ENCODE results near the gene HSD17B11.
A peak's percentile ranks its signal among the peaks of the same experiment; 100 is the strongest.
"Not testable (repeated sequence)": the region's sequence is repeated elsewhere in the genome, so short reads cannot be mapped to it uniquely, and the experiment has no call there.

HSD17B11 gene

DNA sequence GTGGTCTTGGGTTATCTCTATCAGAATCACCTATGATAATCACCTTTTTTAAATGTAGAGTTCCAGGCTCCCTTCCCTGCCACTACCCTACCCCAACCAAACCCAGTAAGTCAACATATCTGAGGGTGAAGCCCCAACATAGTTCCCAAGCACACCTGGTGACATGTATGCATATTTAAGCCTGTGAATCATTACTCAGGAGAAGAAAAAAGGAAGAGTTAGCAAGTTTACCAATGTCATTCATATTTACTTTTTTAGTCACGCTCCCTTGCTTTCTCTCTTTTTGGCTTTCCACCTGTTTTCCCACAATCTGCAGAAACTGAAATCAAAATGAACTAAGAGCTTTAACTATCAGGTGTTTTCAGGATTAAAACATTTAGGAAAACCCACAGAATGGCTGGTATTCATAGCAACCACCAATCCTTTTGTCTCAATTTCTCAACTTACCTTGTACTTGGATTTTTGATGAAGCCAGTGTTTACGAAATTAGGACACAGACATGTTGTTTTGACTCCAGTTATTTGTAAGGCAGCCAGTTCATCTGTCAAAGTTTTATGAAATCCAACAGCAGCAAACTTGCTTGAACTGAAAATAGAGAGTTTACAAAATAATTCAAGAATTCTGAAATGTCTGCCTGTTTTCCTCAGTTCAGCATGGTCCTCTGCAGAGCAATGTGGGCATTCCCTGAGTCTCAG, 34.0 kb downstream of the HSD17B11 start:
- no peak for DNase-seq

DNA sequence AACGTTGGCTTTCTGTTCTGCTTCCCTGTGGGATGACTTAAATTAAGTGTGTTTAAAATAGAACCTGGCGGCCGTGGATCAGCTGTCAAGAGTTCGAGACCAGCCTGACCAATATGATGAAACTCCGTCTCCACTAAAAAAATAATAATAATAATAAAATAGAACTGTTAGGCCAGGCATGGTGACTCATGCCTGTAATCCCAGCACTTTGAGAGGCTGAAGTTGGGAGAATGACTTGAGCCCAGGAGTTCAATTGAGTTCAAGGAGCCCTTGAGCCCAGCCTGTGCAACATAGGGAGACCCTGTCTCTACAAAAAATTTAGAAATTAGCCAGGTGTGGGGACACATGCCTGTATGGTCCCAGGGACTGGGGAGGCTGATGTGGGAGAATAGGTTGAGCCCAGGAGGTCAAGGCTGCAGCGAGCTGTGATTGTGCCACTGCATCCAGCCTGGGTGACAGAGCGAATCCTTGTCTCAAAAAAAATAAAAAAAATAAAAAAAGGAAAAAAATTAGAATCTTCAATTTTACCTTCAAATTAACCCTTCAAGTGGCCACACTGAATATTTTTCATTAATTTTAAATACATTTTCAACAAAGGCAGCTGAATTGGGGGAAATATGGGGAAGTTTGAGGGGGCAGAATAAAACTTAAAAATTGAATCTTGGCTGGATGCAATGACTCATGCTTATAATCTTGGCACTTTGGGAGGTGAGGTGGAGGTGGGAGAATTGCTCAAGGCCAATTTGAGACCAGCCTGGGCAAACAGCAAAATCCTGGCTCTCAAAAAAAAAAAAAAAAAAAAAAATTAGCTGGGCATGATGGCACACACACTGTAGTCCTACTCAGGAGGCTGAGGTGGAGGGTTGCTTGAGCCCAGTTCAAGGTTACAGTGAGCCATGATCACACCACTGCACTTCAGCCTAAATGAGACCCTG, 36.6 kb downstream of the HSD17B11 start:
- DNase-seq: no peak

DNA sequence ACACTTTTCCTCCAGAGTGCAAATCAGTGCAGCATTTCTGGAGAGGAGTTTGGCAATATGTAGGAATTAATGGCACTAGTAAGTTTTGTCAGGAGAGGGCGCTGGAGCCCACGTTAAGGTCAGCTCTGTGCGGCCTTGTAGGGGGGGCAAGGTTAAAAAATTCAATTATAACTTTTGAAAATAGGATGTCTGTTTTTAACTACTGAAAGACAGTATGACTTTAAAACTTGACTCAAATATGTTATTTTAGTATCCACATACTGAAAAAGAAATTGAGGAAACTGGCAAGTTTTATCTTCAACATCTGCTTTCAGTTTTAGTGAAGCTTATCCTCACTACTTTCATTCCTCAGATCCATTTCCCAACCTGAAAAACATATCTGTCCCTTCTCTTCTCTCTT, 37.4 kb downstream of the HSD17B11 start:
- peak; percentile 38 for DNase-seq

DNA sequence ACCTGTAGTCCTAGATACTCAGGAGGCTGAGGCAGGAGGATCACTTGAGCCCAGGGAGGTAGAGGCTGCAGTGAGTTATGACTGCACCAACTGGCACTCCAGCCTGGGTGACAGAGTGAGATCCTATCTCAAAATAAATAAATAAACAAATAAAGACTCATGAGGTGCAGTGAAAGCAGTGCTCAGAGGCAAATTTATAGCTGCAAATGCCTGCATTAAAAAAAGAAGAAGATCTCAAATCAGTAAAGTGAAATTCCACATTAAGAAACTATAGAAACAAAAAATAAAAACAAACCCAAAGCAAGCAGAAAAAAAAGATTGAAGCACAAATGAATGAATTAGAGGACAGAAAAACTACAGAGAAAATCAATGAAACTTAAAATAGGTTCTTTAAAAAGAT, 45.8 kb downstream of the HSD17B11 start:
- DNase-seq: no peak

DNA sequence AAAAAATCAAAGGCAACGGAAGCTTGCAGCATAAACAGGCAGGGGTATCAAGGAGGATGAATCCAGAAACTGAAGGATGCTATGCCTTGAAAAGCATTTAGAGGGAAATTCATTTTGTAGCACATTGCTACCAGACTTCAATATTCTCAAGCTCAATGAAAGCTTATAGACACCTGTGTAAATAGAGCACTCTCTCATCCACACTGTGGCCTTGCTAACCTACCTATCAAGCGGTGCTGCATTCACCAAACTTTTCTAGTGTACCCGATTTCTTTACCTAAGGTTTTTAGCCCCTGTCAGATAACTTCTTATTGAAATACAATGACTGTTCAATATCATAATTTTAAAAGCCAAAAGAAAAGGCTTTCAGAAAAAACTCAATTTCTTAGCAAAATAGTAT, 48.1 kb downstream of the HSD17B11 start:
- DNase-seq: no peak

DNA sequence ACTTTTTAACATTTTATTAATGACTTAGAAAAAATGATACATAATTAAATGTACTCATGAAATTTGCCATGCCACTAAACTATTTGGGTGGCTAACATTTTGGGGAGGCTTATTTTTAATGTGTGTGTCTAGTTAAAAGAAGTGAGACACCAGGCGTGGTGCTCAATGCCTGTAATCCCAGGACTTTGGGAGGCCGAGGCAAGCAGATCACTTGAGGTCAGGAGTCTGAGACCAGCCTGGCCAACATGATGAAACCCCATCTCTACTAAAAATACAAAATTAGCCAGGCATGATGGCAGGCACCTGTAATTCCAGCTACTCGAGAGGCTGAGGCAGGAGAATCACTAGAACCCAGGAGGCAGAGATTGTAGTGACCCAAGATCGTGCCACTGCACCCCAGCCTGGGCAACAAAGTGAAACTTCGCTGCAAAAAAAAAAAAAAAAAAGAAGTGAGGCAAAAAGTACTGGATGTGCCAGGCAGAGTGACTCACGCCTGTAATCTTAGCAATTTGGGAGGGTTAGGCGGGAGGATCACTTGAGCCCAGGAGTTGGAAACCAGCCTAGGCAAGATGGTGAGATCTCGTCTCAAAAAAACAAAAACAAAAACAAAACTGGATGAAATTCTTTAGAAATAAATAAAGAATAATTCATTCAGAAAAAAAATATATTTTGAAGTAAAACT, 48.9 kb downstream of the HSD17B11 start:
- DNase-seq: not testable (repeated sequence)

DNA sequence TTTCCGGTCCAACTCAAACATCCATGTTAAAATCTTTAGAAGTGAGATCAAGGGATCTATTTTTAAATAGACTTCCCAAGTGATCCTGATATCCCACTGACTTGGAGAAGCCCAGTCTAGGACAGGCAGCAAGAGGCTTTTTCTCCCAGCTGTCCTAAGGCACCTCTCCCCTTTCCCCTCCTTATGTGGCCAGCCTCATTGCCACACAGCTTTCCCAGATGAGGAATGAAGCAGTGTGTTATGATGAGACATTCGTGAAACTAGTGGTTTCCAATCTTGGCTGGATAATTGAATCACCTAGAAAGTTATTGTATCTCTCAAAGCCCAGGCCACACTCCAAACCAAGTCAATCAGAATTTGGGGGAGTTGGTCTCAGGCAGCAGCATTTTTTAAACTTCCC, 51.5 kb downstream of the HSD17B11 start:
- no peak for DNase-seq

DNA sequence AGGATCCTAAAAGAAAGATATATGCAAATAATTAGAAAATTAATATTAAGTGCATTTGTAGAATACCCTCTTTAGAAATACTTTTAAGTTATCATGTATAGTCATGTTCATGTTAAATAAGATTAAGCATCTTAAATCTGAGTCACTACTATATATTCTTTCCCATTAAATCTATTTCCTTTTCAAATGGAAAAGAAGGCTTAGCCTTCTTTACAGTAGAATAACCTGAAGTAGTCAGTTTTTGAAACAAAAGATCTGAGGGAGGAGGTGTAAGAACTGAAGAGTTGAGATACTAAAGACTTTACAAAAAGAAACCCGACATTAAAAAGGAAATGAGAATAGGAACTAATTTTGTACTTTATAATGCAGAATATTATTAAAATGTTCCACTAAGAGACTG, 53.6 kb downstream of the HSD17B11 start:
- no peak for DNase-seq

DNA sequence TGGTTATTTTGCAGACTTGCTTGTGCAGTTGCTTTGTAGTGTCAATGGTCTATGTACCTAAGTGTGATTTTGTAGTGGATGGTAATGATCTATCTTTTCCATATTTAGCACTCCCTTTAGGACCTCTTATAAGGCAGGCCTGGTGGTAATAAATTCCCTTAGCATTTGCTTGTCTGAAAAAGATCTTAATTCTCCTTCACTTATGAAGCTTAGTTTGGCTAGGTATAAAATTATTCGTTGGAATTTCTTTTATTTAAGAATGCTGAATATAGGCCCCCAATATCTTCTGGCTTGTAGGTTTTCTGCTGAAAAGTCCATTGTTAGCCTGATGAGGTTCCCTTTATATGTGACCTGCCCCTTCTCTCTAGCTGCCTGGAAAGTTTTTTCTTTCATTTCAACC, 57.7 kb downstream of the HSD17B11 start:
- DNase-seq: no peak

DNA sequence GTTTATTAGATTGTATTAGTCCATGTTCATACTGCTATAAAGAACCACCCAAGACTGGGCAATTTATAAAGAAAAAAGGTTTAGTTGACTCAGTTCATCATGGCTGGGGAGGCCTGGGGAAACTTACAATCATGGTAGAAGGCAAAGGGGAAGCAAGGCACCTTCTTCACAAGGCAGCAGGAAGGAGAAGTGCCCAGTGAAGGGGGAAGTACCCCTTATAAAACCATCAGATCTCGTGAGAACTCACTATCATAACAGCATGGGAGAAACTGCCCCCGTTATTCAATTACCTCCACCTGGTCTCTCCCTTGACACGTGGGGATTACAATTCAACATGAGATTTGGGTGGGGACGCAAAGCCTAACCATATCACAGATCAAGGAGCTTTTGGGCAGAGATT, 60.2 kb downstream of the HSD17B11 start:
- DNase-seq: no peak

DNA sequence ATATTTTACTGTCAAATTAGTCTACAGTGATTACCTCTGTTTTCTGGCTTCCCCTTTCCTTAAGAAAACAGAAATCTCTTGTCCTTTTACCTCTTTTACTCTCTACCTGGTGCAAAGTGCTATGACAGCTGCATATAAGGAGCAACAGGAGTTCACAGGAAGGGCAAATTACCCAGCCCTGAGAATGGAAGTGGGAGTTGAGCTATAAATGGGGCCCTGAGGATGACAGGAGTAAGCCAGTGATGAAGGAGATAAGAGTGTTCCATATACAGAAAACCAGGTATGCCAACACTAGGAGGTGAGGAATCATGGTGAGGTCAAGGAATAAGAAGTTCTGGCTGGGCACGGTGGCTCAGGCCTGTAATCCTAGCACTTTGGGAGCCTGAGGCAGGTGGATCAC, 63.9 kb downstream of the HSD17B11 start:
- DNase-seq: no peak

DNA sequence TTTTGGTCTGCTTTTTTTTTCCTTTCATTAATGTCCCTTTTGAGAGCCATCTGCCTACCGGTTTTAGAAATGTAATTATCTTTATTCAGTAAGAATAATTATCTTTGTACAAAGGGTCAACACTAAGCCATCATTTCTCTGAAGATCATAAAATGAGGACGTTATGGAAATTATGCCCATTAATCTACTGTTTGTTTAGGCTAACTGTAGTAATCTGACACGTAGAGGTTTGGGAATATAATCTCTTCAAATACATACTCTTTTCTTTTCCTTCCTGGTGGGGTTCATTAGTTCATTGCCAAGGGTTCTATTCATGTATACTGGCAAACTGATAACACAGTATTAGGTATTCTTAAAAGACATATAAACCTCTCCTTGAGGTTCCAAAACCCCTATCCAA, 64.5 kb downstream of the HSD17B11 start:
- DNase-seq: no peak

DNA sequence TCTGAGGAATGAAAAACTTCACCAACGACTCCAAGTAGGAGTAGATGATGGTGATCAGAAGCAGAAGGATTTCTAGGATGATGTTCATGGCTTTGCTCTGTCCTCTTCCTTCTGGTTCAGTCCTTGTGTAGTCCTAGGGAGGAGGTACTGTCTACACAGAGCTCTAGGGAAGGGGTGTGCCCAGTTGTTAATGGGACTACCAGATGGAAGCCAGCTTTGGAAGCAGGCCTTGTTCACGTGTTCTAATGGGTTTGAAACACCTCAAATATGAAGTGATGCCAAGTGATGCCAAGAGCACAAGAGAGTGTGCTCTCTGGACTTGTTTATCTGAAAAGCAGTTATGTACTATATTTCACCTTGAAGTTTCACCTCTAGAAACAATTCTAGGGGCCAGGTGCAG, 68.2 kb downstream of the HSD17B11 start, which contains the start of gene HSD17B13:
HSD17B13 (minus strand) TSS at position 129 of the 400 bp plus-strand sequence; CDS start at position 88, 41 bp downstream.
- no peak for DNase-seq

DNA sequence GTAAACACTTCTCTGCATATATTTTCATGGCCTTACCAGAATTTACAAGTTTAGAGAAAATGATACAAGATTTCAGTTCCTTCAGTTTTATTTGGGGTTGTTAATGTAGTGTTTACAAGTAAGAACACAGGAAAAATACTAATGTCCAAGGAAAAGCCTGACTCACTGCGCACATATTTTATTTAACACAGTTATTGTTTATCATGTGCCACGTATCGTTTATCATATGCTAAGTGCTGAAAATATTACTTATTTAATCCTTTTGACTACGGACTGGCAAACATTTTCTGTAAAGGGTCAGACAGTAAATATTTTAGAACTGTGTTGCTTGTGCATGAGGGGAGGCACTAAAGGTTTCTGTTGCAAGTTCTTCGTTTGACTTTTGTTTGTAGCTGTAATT, 69.1 kb downstream of the HSD17B11 start:
- DNase-seq: no peak

DNA sequence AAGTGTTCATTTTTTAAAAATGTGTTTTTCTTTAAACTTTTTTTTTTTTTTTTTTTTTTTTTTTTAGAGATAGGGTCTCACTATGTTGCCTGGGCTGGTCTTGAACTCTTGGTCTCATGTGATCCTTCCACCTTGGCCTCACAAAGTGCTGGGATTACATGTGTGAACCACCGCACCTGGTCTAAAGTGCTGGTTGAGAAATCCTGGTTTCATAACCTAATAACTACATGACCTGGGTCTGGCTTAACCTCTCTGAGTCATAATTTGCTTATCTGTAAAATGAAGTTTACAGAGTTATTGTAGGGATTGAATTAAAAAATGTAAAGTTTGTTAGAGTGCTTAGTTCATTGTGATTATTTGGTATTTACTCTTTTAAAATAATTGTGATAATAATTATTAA, 73.5 kb downstream of the HSD17B11 start:
- no peak for DNase-seq

DNA sequence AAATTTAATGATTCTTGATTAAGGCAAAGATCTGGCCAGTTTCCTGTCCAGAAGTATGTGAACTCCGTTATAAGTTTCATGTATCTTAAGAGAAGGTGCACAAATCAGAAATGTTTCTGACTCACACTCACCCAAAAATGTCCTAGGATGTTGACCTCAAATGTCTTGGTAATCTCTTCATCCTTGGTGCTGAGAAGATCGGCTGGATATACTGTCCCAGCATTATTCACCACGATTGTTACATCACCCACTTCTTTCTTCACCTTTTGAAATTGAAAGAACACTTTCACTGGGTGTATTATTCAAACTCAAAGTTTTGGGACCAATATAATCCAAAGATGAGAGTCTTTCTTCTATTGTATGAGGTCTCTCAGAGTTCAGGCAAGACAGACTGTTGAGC, 74.0 kb downstream of the HSD17B11 start:
- DNase-seq: no peak

DNA sequence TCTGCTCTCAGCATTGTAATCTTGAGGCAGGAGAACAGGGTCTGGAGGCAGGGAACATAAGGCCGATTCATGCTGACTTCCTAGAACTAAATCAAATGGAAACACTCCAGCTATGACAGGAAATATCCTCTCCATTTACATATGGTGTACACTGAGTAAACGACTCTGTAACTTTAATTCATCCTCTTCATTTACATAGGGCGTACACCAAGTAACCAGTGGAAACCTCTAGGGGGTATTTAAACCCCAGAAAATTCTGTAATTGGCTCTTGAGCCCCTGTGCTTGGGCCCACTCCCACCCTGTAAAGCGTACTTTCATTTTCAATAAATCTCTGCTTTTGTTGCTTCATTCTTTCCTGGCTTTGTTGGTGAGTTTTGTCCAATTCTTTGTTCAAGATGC, 76.0 kb downstream of the HSD17B11 start:
- not testable (repeated sequence) for DNase-seq

DNA sequence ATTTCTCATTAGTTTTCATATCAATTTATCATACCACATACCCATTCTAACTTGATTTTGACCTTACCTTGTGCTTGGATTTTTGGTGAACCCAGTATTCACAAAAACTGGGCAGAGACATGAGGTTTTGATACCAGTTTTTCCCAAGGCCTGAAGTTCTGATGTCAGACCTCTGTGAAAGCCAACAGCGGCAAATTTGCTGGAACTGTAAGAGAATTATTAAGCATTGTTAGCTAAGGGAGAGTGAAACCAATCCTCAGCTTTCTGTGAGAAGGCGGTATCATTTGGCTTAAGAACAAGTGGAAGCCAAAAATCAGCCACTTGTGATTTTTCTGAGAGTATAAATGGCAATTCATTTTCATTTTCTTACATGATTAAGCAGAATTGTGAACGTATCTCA, 77.2 kb downstream of the HSD17B11 start:
- DNase-seq: no peak

DNA sequence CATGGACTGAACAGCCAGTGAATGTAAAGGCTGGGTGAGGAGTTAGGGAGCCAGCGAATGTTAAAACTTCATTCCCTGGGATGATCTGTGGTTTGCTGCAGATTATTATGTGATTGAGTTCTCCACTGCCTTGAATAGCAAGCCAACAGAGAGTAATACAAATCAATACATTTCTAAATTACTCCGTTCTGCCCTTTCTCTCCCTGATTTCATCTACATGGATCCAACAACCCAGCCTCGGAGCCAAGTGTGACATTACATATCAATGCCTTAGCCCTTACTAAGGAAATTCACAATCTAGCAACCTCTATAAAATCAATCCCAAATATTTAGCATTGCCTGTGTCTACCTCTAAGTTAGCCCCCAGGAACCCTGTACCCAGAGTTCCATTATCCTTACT, 79.3 kb downstream of the HSD17B11 start:
- DNase-seq: no peak

DNA sequence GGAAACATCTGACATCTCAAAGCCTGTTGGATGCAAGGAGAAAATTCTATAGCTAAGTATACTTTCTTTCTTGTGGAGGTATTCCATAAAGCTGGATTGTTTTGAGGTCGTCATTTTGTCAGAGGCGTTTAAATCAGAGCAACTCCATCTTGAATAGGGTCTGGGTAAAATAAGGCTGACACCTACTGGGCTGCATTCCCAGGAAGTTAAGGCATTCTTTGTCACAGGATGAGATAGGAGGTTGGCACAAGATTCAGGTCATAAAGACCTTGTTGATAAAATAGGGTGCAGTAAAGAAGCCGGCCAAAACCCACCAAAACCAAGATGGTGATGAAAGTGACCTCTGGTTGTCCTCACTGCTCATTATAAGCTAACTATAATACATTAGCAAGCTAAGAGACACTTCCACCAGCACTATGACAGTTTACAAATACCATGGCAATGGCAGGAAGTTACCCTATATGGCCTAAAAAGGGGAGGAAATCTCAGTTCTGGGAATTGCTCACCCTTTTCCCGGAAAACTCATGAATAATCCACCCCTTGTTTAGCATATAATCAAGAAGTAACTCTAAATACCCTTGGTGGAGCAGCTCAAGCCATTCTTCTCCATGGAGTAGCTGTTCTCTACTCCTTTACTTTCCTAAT, 80.2 kb downstream of the HSD17B11 start:
- no peak for DNase-seq

DNA sequence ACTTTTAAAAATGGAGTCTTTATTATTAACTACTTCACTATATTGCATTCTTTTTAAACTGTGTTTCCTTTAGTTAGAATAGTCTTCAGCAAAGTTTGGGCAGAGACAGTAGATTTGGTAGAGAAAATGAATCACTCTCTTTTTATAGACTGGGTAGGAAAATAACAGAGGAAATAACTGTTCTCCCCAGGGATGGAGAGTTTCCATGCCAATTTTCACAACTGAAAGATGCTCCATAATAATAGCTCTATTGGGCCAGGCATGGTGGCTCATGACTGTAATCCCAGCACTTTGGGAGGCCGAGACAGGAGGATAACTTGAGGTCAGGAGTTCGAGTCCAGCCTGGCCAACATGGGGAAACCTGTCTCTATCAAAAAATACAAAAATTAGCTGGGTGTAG, 81.4 kb downstream of the HSD17B11 start:
- no peak for DNase-seq

DNA sequence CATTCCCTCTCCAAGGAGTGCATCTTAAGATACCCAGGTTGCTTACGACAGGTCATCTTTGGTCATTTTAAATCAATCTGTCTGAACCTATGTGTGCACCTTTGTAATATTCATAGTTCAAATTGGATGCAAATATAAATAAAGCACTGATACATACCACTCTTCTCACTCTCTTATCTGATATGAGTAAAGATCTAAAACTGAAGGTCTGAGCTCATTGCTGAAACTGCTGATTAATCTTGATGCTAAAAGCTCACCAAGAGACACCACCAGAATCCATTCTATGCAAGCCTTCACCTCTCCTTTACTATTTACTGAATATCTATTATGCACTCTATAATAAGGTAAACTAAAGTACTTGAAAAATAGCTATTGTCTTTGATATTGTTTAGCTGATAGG, 84.9 kb downstream of the HSD17B11 start:
- DNase-seq: no peak

DNA sequence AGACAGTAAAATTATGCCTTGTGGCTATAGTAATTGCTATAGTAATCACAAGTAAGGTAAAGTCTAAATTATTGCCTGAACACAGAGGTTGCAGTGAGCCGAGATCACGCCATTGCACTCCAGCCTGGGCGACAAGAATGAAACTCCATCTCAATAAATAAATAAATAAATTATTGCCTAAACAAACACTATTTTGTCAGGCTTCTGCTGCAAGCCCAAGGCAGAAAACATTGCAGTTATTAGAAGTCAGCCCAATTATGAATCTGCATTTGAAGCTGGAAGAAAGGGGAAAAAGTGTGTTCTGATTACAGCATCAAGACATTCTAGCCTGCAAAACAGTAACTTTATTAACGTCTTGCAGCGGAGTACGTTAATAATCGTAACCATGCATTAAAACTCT, 85.4 kb downstream of the HSD17B11 start:
- DNase-seq: no peak
